Naive B cell (primary cell): ENCODE data around the gene GNB5. TPM values are rescaled to one million over a fixed set of nuclear protein-coding genes. Genes with fewer than 3 reads are reported as not detected.
"Not testable (repeated sequence)": the region's sequence is repeated elsewhere in the genome, so short reads cannot be mapped to it uniquely, and the experiment has no call there.

Experiments
- ATAC-seq, 2 donors: fragments of 150-1000 bp; cut with Tn5 transposase; 2 replicates each; pipeline ENCODE4 v1.10.0; 2021; ENCODE audit warnings: low read depth in 2 of 2, mild to moderate bottlenecking in 2 of 2, moderate library complexity in 2 of 2
- DNase-seq: peaks from one replicate; pipeline ENCODE4 v3.0.0; 2022
- H3K27ac Mint-ChIP-seq, 6 donors: one replicate each; pipeline ENCODE4 v1.8.0; 2020 to 2022; ENCODE audit warnings: mild to moderate bottlenecking in 6 of 6, mixed read lengths in 6 of 6, moderate library complexity in 5 of 6, inconsistent platforms in 2 of 6
- H3K27me3 Mint-ChIP-seq, 3 donors: one replicate each; pipeline ENCODE4 v1.8.0; 2021 to 2022; ENCODE audit warnings: mixed read lengths in 3 of 3, mild to moderate bottlenecking in 1 of 3
- H3K36me3 Mint-ChIP-seq, 2 donors: one replicate each; pipeline ENCODE4 v1.8.0; 2020 to 2022; ENCODE audit warnings: mixed read lengths in 2 of 2, inconsistent platforms in 1 of 2, mild to moderate bottlenecking in 1 of 2
- H3K4me1 Mint-ChIP-seq, 3 donors: one replicate each; pipeline ENCODE4 v1.8.0; 2020 to 2022; ENCODE audit warnings: mixed read lengths in 3 of 3, inconsistent platforms in 1 of 3, mild to moderate bottlenecking in 1 of 3, moderate library complexity in 1 of 3
- H3K4me3 Mint-ChIP-seq, 8 donors: one replicate each; pipeline ENCODE4 v1.8.0; 2020 to 2022; ENCODE audit warnings: mild to moderate bottlenecking in 8 of 8, mixed read lengths in 8 of 8, moderate library complexity in 8 of 8, inconsistent platforms in 2 of 8
- H3K9me3 Mint-ChIP-seq, 7 donors: one replicate each; pipeline ENCODE4 v1.8.0; 2020 to 2022; ENCODE audit warnings: mixed read lengths in 7 of 7, mild to moderate bottlenecking in 5 of 7, inconsistent platforms in 2 of 7, moderate library complexity in 1 of 7
- polyA plus RNA-seq, 6 donors: library from polyadenylated mRNA; unstranded; fragments of 300-500 nt; fragmentation: Illumina TruSeq; gene quantifications; one replicate each; pipeline ENCODE4 v1.2.3, GENCODE V29; 2021; ENCODE audit warnings: low read depth in 6 of 6

Gene GNB5
- polyA plus RNA-seq, 6 donors from 2014 or later, result 76.9 to 103 (median 88.7) TPM

- no peak overlapping the region for H3K27ac Mint-ChIP-seq
- DNase-seq, result no peak
Observed at GRCh38 chr15:52105846-52106245, 85.3 kb downstream of the GNB5 start.

GRCh38 chr15:52104532-52105004, 86.6 kb downstream of the GNB5 start:
- no peak for ATAC-seq
- Mint-ChIP-seq H3K27me3 (peaks cover 7 to 16% (median 13%) of the 10 kb centered on the region in 3 donors), H3K27ac (peak overlapping the region in 3 of 6 donors; percentile 56 to 75 (median 57)), H3K4me3 (peak overlapping the region in 2 of 8 donors; percentile 16 to 53), H3K4me1 (peaks cover 28 to 44% (median 36%) of the 10 kb centered on the region in 3 donors), H3K9me3 (peaks cover 0 to 4% (median 0%) of the 10 kb centered on the region in 7 donors), H3K36me3 (no peaks in the 10 kb centered on the region)
- no peak for DNase-seq

More at GRCh38 chr15:52105846-52106245, 85.3 kb downstream of the GNB5 start:
- no peak overlapping the region for H3K4me3 Mint-ChIP-seq
- peaks cover 14 to 23% (median 22%) of the 10 kb centered on the region in 3 donors for H3K27me3 Mint-ChIP-seq
- peaks cover 33 to 53% (median 43%) of the 10 kb centered on the region in 3 donors for H3K4me1 Mint-ChIP-seq
- ATAC-seq, result no peak
- H3K9me3 Mint-ChIP-seq, result peaks cover 0 to 4% (median 0%) of the 10 kb centered on the region in 7 donors
- no peaks in the 10 kb centered on the region for H3K36me3 Mint-ChIP-seq

- H3K9me3 Mint-ChIP-seq, result peaks cover 0 to 4% (median 0%) of the 10 kb centered on the region in 7 donors
- peak overlapping the region in 1 of 6 donors; percentile 8 for H3K27ac Mint-ChIP-seq
- H3K36me3 Mint-ChIP-seq, result no peaks in the 10 kb centered on the region
- H3K4me1 Mint-ChIP-seq, result peaks cover 27 to 38% (median 34%) of the 10 kb centered on the region in 3 donors
- ATAC-seq (no peak), DNase-seq (no peak)
- no peak overlapping the region for H3K4me3 Mint-ChIP-seq
- H3K27me3 Mint-ChIP-seq, result peaks cover 5 to 12% (median 9%) of the 10 kb centered on the region in 3 donors
Observed at GRCh38 chr15:52103217-52104207, 87.7 kb downstream of the GNB5 start.

- no peaks in the 10 kb centered on the region for H3K36me3 Mint-ChIP-seq
- H3K9me3 Mint-ChIP-seq, result peaks cover 0 to 4% (median 0%) of the 10 kb centered on the region in 7 donors
- peak overlapping the region in 3 of 6 donors; percentile 11 to 74 (median 28) for H3K27ac Mint-ChIP-seq
- ATAC-seq, result no peak
- H3K27me3 Mint-ChIP-seq, result peaks cover 5 to 12% (median 8%) of the 10 kb centered on the region in 3 donors
- peaks cover 27 to 37% (median 34%) of the 10 kb centered on the region in 3 donors for H3K4me1 Mint-ChIP-seq
- H3K4me3 Mint-ChIP-seq, result peak overlapping the region in 1 of 8 donors; percentile 26
- DNase-seq, result no peak
Observed at GRCh38 chr15:52102463-52102862, 88.7 kb downstream of the GNB5 start.

- H3K9me3 Mint-ChIP-seq, result peaks cover 0 to 4% (median 0%) of the 10 kb centered on the region in 7 donors
- H3K4me3 Mint-ChIP-seq, result no peak overlapping the region
- H3K27me3 Mint-ChIP-seq, result peaks cover 3 to 7% (median 6%) of the 10 kb centered on the region in 3 donors
- ATAC-seq, result peak; percentile 76 to 85
- no peaks in the 10 kb centered on the region for H3K36me3 Mint-ChIP-seq
- H3K4me1 Mint-ChIP-seq, result peaks cover 22 to 30% (median 27%) of the 10 kb centered on the region in 3 donors
- peak overlapping the region in 2 of 6 donors; percentile 28 to 51 for H3K27ac Mint-ChIP-seq
- no peak for DNase-seq
Observed at GRCh38 chr15:52101542-52102323, 89.5 kb downstream of the GNB5 start.

- ATAC-seq, result no peak
- Mint-ChIP-seq H3K27me3 (peaks cover 0 to 4% (median 4%) of the 10 kb centered on the region in 3 donors), H3K4me1 (peaks cover 20 to 28% (median 26%) of the 10 kb centered on the region in 3 donors), H3K4me3 (no peak overlapping the region), H3K27ac (no peak overlapping the region), H3K9me3 (peaks cover 0 to 4% (median 0%) of the 10 kb centered on the region in 7 donors), H3K36me3 (no peaks in the 10 kb centered on the region)
- no peak for DNase-seq
Observed at GRCh38 chr15:52100807-52101442, 90.3 kb downstream of the GNB5 start.

GRCh38 chr15:52099651-52100272, 91.4 kb downstream of the GNB5 start:
- H3K27ac Mint-ChIP-seq, result no peak overlapping the region
- H3K9me3 Mint-ChIP-seq, result peaks cover 0 to 4% (median 0%) of the 10 kb centered on the region in 7 donors
- peaks cover 20 to 26% (median 26%) of the 10 kb centered on the region in 3 donors for H3K4me1 Mint-ChIP-seq
- DNase-seq (no peak), ATAC-seq (no peak)
- no peak overlapping the region for H3K4me3 Mint-ChIP-seq
- no peaks in the 10 kb centered on the region for H3K36me3 Mint-ChIP-seq
- H3K27me3 Mint-ChIP-seq, result no peaks in the 10 kb centered on the region

- Mint-ChIP-seq H3K36me3 (no peaks in the 10 kb centered on the region), H3K27ac (no peak overlapping the region), H3K4me3 (no peak overlapping the region), H3K9me3 (peaks cover 0 to 4% (median 0%) of the 10 kb centered on the region in 7 donors), H3K4me1 (peaks cover 13 to 15% (median 15%) of the 10 kb centered on the region in 3 donors), H3K27me3 (peaks cover 0 to 9% (median 0%) of the 10 kb centered on the region in 3 donors)
- DNase-seq, result no peak
- ATAC-seq, result no peak
Observed at GRCh38 chr15:52098323-52098722, 92.9 kb downstream of the GNB5 start.

- Mint-ChIP-seq H3K4me1 (peaks cover 4 to 5% (median 5%) of the 10 kb centered on the region in 3 donors), H3K4me3 (no peak overlapping the region), H3K9me3 (peaks cover 0 to 4% (median 0%) of the 10 kb centered on the region in 7 donors), H3K36me3 (no peaks in the 10 kb centered on the region), H3K27me3 (peaks cover 0 to 9% (median 0%) of the 10 kb centered on the region in 3 donors), H3K27ac (no peak overlapping the region)
- ATAC-seq (no peak), DNase-seq (no peak)
Observed at GRCh38 chr15:52097180-52097579, 94.0 kb downstream of the GNB5 start.

- not testable (repeated sequence) for H3K36me3 Mint-ChIP-seq
Observed at GRCh38 chr15:52096536-52096935, 94.7 kb downstream of the GNB5 start.

GRCh38 chr15:52095597-52096262, 95.5 kb downstream of the GNB5 start:
- Mint-ChIP-seq H3K36me3 (no peaks in the 10 kb centered on the region), H3K4me1 (no peaks in the 10 kb centered on the region), H3K27ac (no peak overlapping the region), H3K9me3 (peaks cover 0 to 4% (median 0%) of the 10 kb centered on the region in 7 donors), H3K4me3 (no peak overlapping the region), H3K27me3 (peaks cover 0 to 9% (median 0%) of the 10 kb centered on the region in 3 donors)
- ATAC-seq (no peak), DNase-seq (no peak)

More at GRCh38 chr15:52096536-52096935, 94.7 kb downstream of the GNB5 start:
- not testable (repeated sequence) for DNase-seq, H3K9me3 Mint-ChIP-seq, H3K4me1 Mint-ChIP-seq, ATAC-seq, H3K27me3 Mint-ChIP-seq, H3K27ac Mint-ChIP-seq, H3K4me3 Mint-ChIP-seq
